Immature natural killer cell (primary cell): ENCODE measurements around the gene ANKRD18A. TPM values are rescaled to one million over a fixed set of nuclear protein-coding genes. Genes with fewer than 3 reads are reported as not detected.
"Not testable (repeated sequence)": the region's sequence is repeated elsewhere in the genome, so short reads cannot be mapped to it uniquely, and the experiment has no call there.

Experiments
- DNase-seq, 3 donors: peaks; one replicate each; pipeline ENCODE4 v3.0.0; 2022; ENCODE audit warnings: mixed read lengths in 1 of 3
- H3K27ac Mint-ChIP-seq, 6 donors: one replicate each; pipeline ENCODE4 v1.8.0; 2020; ENCODE audit warnings: mixed read lengths in 6 of 6, mild to moderate bottlenecking in 5 of 6, inconsistent platforms in 4 of 6, moderate library complexity in 3 of 6
- H3K27me3 Mint-ChIP-seq, 3 donors: one replicate each; pipeline ENCODE4 v1.8.0; 2020 to 2021; ENCODE audit warnings: low read depth in 3 of 3, mild to moderate bottlenecking in 3 of 3, mixed read lengths in 3 of 3, moderate library complexity in 3 of 3, inconsistent platforms in 1 of 3
- H3K36me3 Mint-ChIP-seq, 3 donors: one replicate each; pipeline ENCODE4 v1.8.0; 2020; ENCODE audit warnings: mixed read lengths in 3 of 3, inconsistent platforms in 2 of 3, mild to moderate bottlenecking in 2 of 3
- H3K4me1 Mint-ChIP-seq, 2 donors: one replicate each; pipeline ENCODE4 v1.8.0; 2020; ENCODE audit warnings: inconsistent platforms in 2 of 2, mild to moderate bottlenecking in 2 of 2, mixed read lengths in 2 of 2, moderate library complexity in 1 of 2
- H3K4me3 Mint-ChIP-seq, 5 donors: one replicate each; pipeline ENCODE4 v1.8.0; 2020; ENCODE audit warnings: mild to moderate bottlenecking in 5 of 5, mixed read lengths in 5 of 5, inconsistent platforms in 3 of 5, moderate library complexity in 3 of 5
- H3K9me3 Mint-ChIP-seq, 6 donors: one replicate each; pipeline ENCODE4 v1.8.0; 2020; ENCODE audit warnings: mild to moderate bottlenecking in 6 of 6, mixed read lengths in 6 of 6, inconsistent platforms in 4 of 6, moderate library complexity in 3 of 6
- polyA plus RNA-seq, 3 donors: library from polyadenylated mRNA; unstranded; fragments of 300-500 nt; fragmentation: Illumina TruSeq; gene quantifications; one replicate each; pipeline ENCODE4 v1.2.3, GENCODE V29; 2021

The ANKRD18A gene
- polyA plus RNA-seq, 3 donors from 2014 or later, result not detected

DNA sequence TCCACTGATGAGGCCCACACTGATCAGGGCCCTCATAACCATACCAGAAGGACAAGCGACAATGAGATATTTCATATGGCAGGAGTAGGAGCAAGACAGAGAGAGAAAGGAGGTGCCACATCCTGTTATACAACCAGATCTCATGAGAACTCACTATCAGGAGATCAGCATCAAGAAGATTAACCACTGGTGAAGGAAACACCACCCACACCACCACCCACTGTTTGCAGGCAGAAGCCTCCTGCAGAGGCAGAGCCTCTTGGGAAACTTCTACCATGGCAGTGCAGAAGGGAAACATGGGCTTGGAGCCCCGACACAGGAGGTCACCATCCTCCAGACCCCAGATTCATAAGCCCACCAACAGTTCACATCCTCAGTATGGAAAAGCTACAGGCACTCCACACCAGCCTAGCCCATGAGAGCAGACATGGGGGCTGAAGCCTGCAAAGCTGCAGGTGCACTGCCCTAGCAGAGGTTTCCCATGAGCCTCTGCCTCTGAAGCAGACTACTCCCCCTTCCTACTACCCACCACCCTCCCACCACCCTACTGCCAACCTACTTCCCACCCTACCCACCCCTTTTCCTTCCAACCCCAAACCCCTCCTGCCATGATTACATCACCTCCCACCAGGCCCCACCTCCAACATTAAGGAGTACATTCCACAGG, 73.8 kb downstream of the ANKRD18A start:
- peak overlapping the region; percentile 66 to 96 (median 91) for H3K27ac Mint-ChIP-seq
- DNase-seq, result peak; percentile 38 to 62 (median 61)
- H3K4me1 Mint-ChIP-seq, result peaks cover 46 to 48% of the 10 kb centered on the region in 2 donors

DNA sequence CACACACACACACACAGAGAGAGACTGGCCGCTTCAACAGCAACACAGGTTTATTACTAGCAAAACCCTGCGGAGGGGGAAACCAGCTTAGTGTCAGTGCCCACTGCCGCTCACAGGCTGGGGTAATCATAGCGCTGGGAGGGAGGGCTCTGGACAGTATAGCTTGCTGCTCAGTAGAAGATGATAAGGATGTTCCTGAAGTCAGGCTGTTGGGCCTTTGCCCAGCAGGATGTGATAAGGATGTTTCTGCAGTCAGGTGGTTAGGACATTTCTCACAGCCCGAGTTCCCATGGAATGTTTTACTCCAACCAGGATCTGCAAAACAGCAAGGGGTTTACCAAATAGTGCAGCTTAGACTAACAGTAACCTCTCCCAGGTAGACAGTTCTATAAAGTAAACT, 79.9 kb downstream of the ANKRD18A start:
- not testable (repeated sequence) for H3K4me3 Mint-ChIP-seq, H3K27me3 Mint-ChIP-seq, DNase-seq, H3K9me3 Mint-ChIP-seq, H3K36me3 Mint-ChIP-seq
- Mint-ChIP-seq H3K4me1 (peaks cover 5 to 11% of the 10 kb centered on the region in 2 donors), H3K27ac (peak overlapping the region in 3 of 6 donors; percentile 38 to 48 (median 40))

More for the DNA sequence above, 73.8 kb downstream of the ANKRD18A start:
- not testable (repeated sequence) for H3K9me3 Mint-ChIP-seq, H3K36me3 Mint-ChIP-seq, H3K27me3 Mint-ChIP-seq
- H3K4me3 Mint-ChIP-seq, result peak overlapping the region; percentile 78 to 82 (median 79)

DNA sequence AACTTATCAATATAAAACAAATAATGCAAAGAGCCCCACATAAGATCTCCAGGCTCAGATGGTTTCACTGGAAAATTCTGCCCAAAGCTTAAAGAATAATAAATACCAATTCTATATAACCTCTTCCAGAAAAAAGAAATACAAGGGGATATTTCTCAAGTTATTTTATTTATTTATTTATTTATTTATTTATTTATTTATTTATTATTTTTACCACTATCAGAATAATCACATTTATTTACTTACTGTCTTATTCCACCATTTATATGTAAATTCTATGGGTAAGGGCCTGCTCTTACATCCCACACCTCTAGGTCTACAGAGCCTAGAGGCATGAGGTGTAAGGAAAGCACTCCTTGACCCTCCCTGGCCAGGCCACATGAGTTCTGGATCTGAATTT, 91.1 kb downstream of the ANKRD18A start:
- DNase-seq, result no peak
- Mint-ChIP-seq H3K27ac (no peak overlapping the region), H3K4me1 (peaks cover 0 to 1% of the 10 kb centered on the region in 2 donors), H3K9me3 (peaks cover 3 to 13% (median 7%) of the 10 kb centered on the region in 6 donors), H3K36me3 (peaks cover 0 to 6% (median 4%) of the 10 kb centered on the region in 3 donors), H3K27me3 (peaks cover 4 to 7% (median 5%) of the 10 kb centered on the region in 3 donors), H3K4me3 (no peak overlapping the region)

DNA sequence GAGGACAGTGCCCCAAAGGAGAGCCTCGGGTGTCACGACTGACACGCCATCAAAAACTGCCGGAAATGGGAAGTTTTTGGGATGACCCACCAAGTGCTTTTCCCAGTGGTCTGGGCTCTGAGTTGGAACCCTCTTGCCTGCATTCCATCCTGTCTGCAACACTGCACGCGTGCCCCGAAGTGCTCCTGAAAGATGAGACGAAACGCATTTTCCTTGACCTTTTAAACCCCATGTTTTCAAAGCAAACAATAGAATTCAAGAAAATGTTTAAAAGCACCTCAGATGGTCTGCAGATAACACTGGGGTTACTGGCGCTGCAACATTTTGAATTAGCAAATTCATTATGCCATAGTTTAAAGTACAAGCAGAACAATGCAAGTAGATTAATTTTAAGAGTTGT, 92.9 kb downstream of the ANKRD18A start:
- peaks cover 0 to 10% (median 5%) of the 10 kb centered on the region in 3 donors for H3K27me3 Mint-ChIP-seq
- DNase-seq, result no peak
- peaks cover 3 to 13% (median 7%) of the 10 kb centered on the region in 6 donors for H3K9me3 Mint-ChIP-seq
- peaks cover 0 to 6% (median 4%) of the 10 kb centered on the region in 3 donors for H3K36me3 Mint-ChIP-seq
- H3K4me3 Mint-ChIP-seq, result no peak overlapping the region
- H3K27ac Mint-ChIP-seq, result no peak overlapping the region
- peaks cover 0 to 1% of the 10 kb centered on the region in 2 donors for H3K4me1 Mint-ChIP-seq

DNA sequence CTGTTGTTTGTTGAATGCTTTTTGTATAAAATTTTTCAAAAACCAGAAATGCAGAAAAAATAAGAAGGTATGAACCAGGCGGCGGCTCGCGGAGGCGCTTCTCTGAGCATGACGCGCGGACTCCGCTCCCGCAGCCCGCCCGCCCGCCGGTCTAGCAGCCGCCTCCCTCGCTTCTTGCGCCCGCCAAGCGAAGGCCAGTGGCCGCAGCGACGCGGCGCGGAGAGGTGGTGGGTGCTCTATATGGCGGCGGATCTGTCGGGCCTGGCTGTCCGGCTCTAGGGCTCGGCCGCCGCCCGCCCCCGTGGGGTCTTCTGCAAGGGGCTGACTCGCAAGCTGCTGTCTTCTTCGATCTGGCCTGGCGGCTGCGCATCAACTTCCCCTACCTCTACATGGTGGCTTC, 93.8 kb downstream of the ANKRD18A start:
- Mint-ChIP-seq H3K27ac (no peak overlapping the region), H3K9me3 (peaks cover 1 to 13% (median 7%) of the 10 kb centered on the region in 6 donors), H3K27me3 (peaks cover 0 to 10% (median 3%) of the 10 kb centered on the region in 3 donors), H3K4me3 (no peak overlapping the region), H3K4me1 (peaks cover 0 to 1% of the 10 kb centered on the region in 2 donors), H3K36me3 (peaks cover 0 to 6% (median 4%) of the 10 kb centered on the region in 3 donors)
- no peak for DNase-seq

DNA sequence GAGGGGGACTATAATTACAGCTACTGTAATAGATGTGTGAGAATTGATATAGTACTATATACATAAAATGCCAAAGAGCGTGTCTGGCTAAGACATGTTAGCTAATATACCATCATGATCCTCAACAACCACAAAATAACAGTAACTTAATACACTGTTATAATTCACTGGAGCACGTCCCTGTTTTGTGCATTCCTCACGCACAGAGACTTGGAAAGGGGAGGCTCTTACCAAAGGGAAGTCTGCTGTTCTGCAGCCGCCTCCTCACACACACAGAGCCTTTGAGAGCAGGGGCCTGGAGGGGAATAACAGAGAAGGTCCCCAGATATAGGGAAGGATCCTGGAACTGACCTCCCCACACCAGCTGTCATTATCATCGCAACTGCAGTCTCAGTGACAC, 97.3 kb downstream of the ANKRD18A start:
- Mint-ChIP-seq H3K4me3 (no peak overlapping the region), H3K9me3 (peaks cover 0 to 1% (median 0%) of the 10 kb centered on the region in 6 donors), H3K27ac (no peak overlapping the region), H3K36me3 (no peaks in the 10 kb centered on the region), H3K27me3 (peaks cover 2 to 4% (median 3%) of the 10 kb centered on the region in 3 donors), H3K4me1 (no peaks in the 10 kb centered on the region)
- DNase-seq, result no peak

DNA sequence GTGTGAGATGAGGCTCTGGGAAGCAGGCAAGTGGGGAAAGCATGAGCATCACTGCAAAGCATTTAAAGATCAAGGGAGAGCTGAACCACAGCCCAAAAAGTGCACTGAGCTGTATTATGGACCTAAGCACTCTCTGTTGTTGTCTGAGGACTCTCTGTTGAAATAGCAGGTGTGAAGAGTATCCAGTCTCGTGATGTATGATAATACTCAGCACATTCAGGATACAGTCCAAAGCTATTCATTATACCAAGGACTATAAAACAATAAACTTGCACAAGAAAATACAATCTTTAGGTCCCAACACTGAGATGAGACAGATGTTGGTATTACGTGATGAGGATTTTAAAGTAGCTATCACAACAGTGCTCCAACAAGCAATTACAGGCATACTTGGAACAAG, 98.6 kb downstream of the ANKRD18A start:
- Mint-ChIP-seq H3K4me1 (peaks cover 1 to 2% of the 10 kb centered on the region in 2 donors), H3K9me3 (peaks cover 0 to under 1% (median 0%) of the 10 kb centered on the region in 6 donors), H3K27me3 (peaks cover 2 to 4% (median 3%) of the 10 kb centered on the region in 3 donors), H3K36me3 (peaks cover 0 to 6% (median 0%) of the 10 kb centered on the region in 3 donors), H3K4me3 (no peak overlapping the region), H3K27ac (no peak overlapping the region)
- DNase-seq, result no peak

Other genes with a start within 250 kb of the ANKRD18A start
- gene ALDH1B1, start 227.9 kb downstream of the ANKRD18A start, polyA plus RNA-seq, result 10 to 100 TPM in 2 of 3 donors, 1 to 10 TPM in 1; 8.8 to 14.2 (median 10.9) TPM
- gene IGFBPL1, start 196.1 kb downstream of the ANKRD18A start, polyA plus RNA-seq, result not detected
- gene FAM240B, start 99.5 kb upstream of the ANKRD18A start, polyA plus RNA-seq, result not detected